PC-9 (cell line): ENCODE measurements around the gene PDF. TPM values are rescaled to one million over a fixed set of nuclear protein-coding genes. Genes with fewer than 3 reads are reported as not detected.

ENCODE experiments used
- BruUV-seq: library from RNA; stranded (reverse); fragments of 400-500 nt; replicated peaks from 2 replicates; lab custom pipeline; 2021; lab: Mats Ljungman, UMichigan
- CTCF ChIA-PET: fragments of 300-600 bp; sonication (Branson Sonifier 250); formaldehyde crosslinking; loops from one replicate; lab custom pipeline; 2022; ENCODE audit warnings: antibody characterized with exemption; lab: Charles Lee
- POLR2A ChIA-PET: fragments of 300-600 bp; sonication (Branson Sonifier 250); formaldehyde crosslinking; loops from one replicate; lab custom pipeline; 2022; ENCODE audit warnings: antibody characterized with exemption; ENCODE audit not compliant: unreplicated experiment; lab: Charles Lee
- DNase-seq, 2 experiments: peaks; one replicate each; pipeline versions ENCODE4 v3.0.0 to v3.0.0-alpha.2; 2015 to 2022; ENCODE audit warnings: mixed read lengths in 1 of 2
- H2AFZ ChIP-seq: fragments of 200-600 bp; sonication (generic); 2 replicates; pipeline ENCODE4 v1.8.1; 2017; ENCODE audit warnings: antibody characterized with exemption
- H3F3A ChIP-seq: fragments of 200-600 bp; sonication (generic); 2 replicates; pipeline ENCODE4 v1.8.1; 2017; ENCODE audit warnings: antibody characterized with exemption, mild to moderate bottlenecking, low read depth; ENCODE audit not compliant: insufficient read depth
- H3K27ac ChIP-seq: fragments of 200-600 bp; sonication (generic); 2 replicates; pipeline ENCODE4 v1.6.1; 2016; ENCODE audit warnings: mixed run types
- H3K27me3 ChIP-seq: fragments of 200-600 bp; sonication (generic); 2 replicates; pipeline ENCODE4 v1.6.1; 2016; ENCODE audit warnings: low read depth, mixed run types; ENCODE audit not compliant: insufficient read depth
- H3K36me3 ChIP-seq: fragments of 200-600 bp; sonication (generic); 2 replicates; pipeline ENCODE4 v1.6.1; 2016; ENCODE audit warnings: low read depth, mixed run types
- H3K4me1 ChIP-seq: fragments of 200-600 bp; sonication (generic); replicated peaks from 2 replicates; pipeline ENCODE4 v1.6.1; 2016; ENCODE audit warnings: mixed run types; ENCODE audit not compliant: insufficient read depth
- H3K4me2 ChIP-seq: fragments of 200-600 bp; sonication (generic); 2 replicates; pipeline ENCODE4 v1.6.1; 2017; ENCODE audit warnings: mixed run types
- H3K4me3 ChIP-seq: fragments of 200-600 bp; sonication (generic); 2 replicates; pipeline ENCODE4 v1.6.1; 2016; ENCODE audit warnings: mixed run types
- H3K79me2 ChIP-seq: fragments of 200-600 bp; sonication (generic); 2 replicates; pipeline ENCODE4 v1.6.1; 2017; ENCODE audit warnings: low read depth, mixed run types
- H3K9me2 ChIP-seq: fragments of 200-600 bp; sonication (generic); 2 replicates; pipeline ENCODE4 v1.8.1; 2017; ENCODE audit warnings: mild to moderate bottlenecking; ENCODE audit not compliant: insufficient read depth
- H3K9me3 ChIP-seq: fragments of 200-600 bp; sonication (generic); 2 replicates; pipeline ENCODE4 v1.8.1; 2016; ENCODE audit warnings: low read depth; ENCODE audit not compliant: insufficient read depth
- H4K20me1 ChIP-seq: fragments of 200-600 bp; sonication (generic); 2 replicates; pipeline ENCODE4 v1.8.1; 2017; ENCODE audit not compliant: insufficient read depth
- CTCF ChIP-seq: fragments of 200-600 bp; sonication (generic); conservative IDR thresholded peaks from 2 replicates; pipeline ENCODE4 v1.6.1; 2017; ENCODE audit warnings: mixed run types, antibody characterized with exemption, mild to moderate bottlenecking, moderate library complexity
- EZH2 ChIP-seq: fragments of 200-600 bp; sonication (generic); IDR thresholded peaks from 2 replicates; pipeline ENCODE4 v1.8.0; 2017; ENCODE audit warnings: antibody characterized with exemption, low read depth
- intact Hi-C: fragments of 100-400 bp; cut with micrococcal nuclease; formaldehyde crosslinking; loops from one replicate; pipeline ENCODE4 v1.10.0; 2022; ENCODE audit not compliant: unreplicated experiment
- total RNA-seq: library from RNA; stranded (reverse); gene quantifications from 2 replicates; pipeline ENCODE4 v1.2.3, GENCODE V29; 2021

The PDF gene
- total RNA-seq, 1 experiment from 2014 or later, result 16.7 TPM

GRCh38 chr16:69368866-69369265, 38.5 kb upstream of the PDF start:
- no TSS peak for BruUV-seq
- Histone ChIP-seq H3K36me3 (peaks cover 21% of the 10 kb centered on the region), H3K79me2 (no peaks in the 10 kb centered on the region), H3K9me2 (no peaks in the 10 kb centered on the region), H3K27me3 (no peaks in the 10 kb centered on the region), H4K20me1 (peaks cover 4% of the 10 kb centered on the region; the same call in 1 of the 2 replicates), H3K27ac (no peak overlapping the region), H2AFZ (no peak overlapping the region), H3K9me3 (no peaks in the 10 kb centered on the region), H3K4me3 (no peak overlapping the region), H3K4me2 (no peak overlapping the region), H3F3A (peaks cover 2% of the 10 kb centered on the region; the same call in 1 of the 2 replicates), H3K4me1 (no peaks in the 10 kb centered on the region)
- intact Hi-C loops, result no loop called here
- no peak for TF ChIP-seq EZH2
- no peak for TF ChIP-seq CTCF
- POLR2A ChIA-PET, result no interaction called here
- CTCF ChIA-PET, result no interaction called here
- DNase-seq, result no peak

GRCh38 chr16:69367980-69368379, 37.6 kb upstream of the PDF start:
- no peak overlapping the region for H3K27ac ChIP-seq
- H3K4me2 ChIP-seq, result no peak overlapping the region
- no peak overlapping the region for H2AFZ ChIP-seq
- no peak for TF ChIP-seq EZH2
- TF ChIP-seq CTCF, result no peak
- no TSS peak for BruUV-seq
- H3K4me1 ChIP-seq, result no peaks in the 10 kb centered on the region
- no peak overlapping the region for H3K4me3 ChIP-seq
- CTCF ChIA-PET, result no interaction called here
- H3K79me2 ChIP-seq, result no peaks in the 10 kb centered on the region
- intact Hi-C loops, result no loop called here
- H3K9me2 ChIP-seq, result no peaks in the 10 kb centered on the region
- H3K9me3 ChIP-seq, result no peaks in the 10 kb centered on the region
- peaks cover 21% of the 10 kb centered on the region for H3K36me3 ChIP-seq
- H4K20me1 ChIP-seq, result no peaks in the 10 kb centered on the region; the same call in 1 of the 2 replicates
- POLR2A ChIA-PET, result no interaction called here
- peaks cover 11% of the 10 kb centered on the region; the same call in 1 of the 2 replicates for H3F3A ChIP-seq
- no peaks in the 10 kb centered on the region for H3K27me3 ChIP-seq
- no peak for DNase-seq

GRCh38 chr16:69366431-69366830, 36.0 kb upstream of the PDF start:
- Histone ChIP-seq H3K9me2 (no peaks in the 10 kb centered on the region), H3K79me2 (no peaks in the 10 kb centered on the region), H4K20me1 (peaks cover 9% of the 10 kb centered on the region; the same call in 1 of the 2 replicates), H3K4me3 (no peak overlapping the region), H3F3A (peaks cover 15% of the 10 kb centered on the region; the same call in 1 of the 2 replicates), H2AFZ (no peak overlapping the region), H3K4me2 (no peak overlapping the region), H3K36me3 (peaks cover 21% of the 10 kb centered on the region), H3K9me3 (no peaks in the 10 kb centered on the region), H3K4me1 (no peaks in the 10 kb centered on the region), H3K27ac (no peak overlapping the region), H3K27me3 (no peaks in the 10 kb centered on the region)
- no peak for DNase-seq
- BruUV-seq, result no TSS peak
- TF ChIP-seq EZH2 (no peak), CTCF (no peak)
- ChIA-PET POLR2A (no interaction called here), CTCF (no interaction called here)
- intact Hi-C loops, result no loop called here
